CD14-positive monocyte (primary cell): ENCODE results near the gene SEC24B. TPM values are rescaled to one million over a fixed set of nuclear protein-coding genes. Genes with fewer than 3 reads are reported as not detected.
"Not testable (repeated sequence)": the region's sequence is repeated elsewhere in the genome, so short reads cannot be mapped to it uniquely, and the experiment has no call there.

Source experiments
- DNase-seq, 3 donors: peaks; one replicate each; pipeline ENCODE4 v3.0.0-alpha.2; 2011 to 2022
- H2AFZ ChIP-seq: 2 replicates; pipeline ENCODE4 v1.6.0; 2012; ENCODE audit warnings: mild to moderate bottlenecking, low read depth, low read length, inconsistent platforms; ENCODE audit not compliant: insufficient read depth, poor library complexity, severe bottlenecking
- H3K27ac ChIP-seq, 2 donors: 1 replicate in 1 of 2; 2 replicates in 1 of 2; pipeline ENCODE4 v1.5.1; 2012 to 2013; ENCODE audit warnings: low read length in 2 of 2, control low read depth in 1 of 2, inconsistent platforms in 1 of 2, low read depth in 1 of 2, mild to moderate bottlenecking in 1 of 2
- H3K27me3 ChIP-seq, 2 donors: one replicate each; pipeline versions ENCODE4 v1.6.0 to v1.6.1; 2011 to 2013; ENCODE audit warnings: low read length in 2 of 2; ENCODE audit not compliant: control insufficient read depth in 2 of 2, insufficient read depth in 2 of 2
- H3K36me3 ChIP-seq, 2 donors: replicated peaks in 1 of 2; 1 replicate in 1 of 2; 2 replicates in 1 of 2; pipeline versions ENCODE4 v1.5.1 to v1.6.1; 2012 to 2013; ENCODE audit warnings: low read length in 2 of 2, control low read depth in 1 of 2, inconsistent platforms in 1 of 2, mild to moderate bottlenecking in 1 of 2; ENCODE audit not compliant: insufficient read depth in 2 of 2, control insufficient read depth in 1 of 2
- H3K4me1 ChIP-seq, 2 donors: 1 replicate in 1 of 2; 2 replicates in 1 of 2; pipeline versions ENCODE4 v1.5.1 to v1.6.1; 2012 to 2013; ENCODE audit warnings: low read length in 2 of 2, control low read depth in 1 of 2, inconsistent platforms in 1 of 2, mild to moderate bottlenecking in 1 of 2, moderate library complexity in 1 of 2; ENCODE audit not compliant: insufficient read depth in 2 of 2, control insufficient read depth in 1 of 2
- H3K4me2 ChIP-seq: replicated peaks from 2 replicates; pipeline ENCODE3; 2012; ENCODE audit warnings: low read length, moderate library complexity, mild to moderate bottlenecking; ENCODE audit not compliant: poor library complexity, severe bottlenecking; ENCODE audit errors: extremely low read depth
- H3K4me3 ChIP-seq, 3 experiments: fragments of 200-600 bp in 1 of 3; sonication (generic) in 1 of 3; replicated peaks in 1 of 3; 1 replicate in 2 of 3; 2 replicates in 1 of 3; pipeline ENCODE4 v1.5.1; 2011 to 2013; ENCODE audit warnings: low read length in 3 of 3, mild to moderate bottlenecking in 3 of 3, control low read depth in 2 of 3, low read depth in 2 of 3, inconsistent platforms in 1 of 3, moderate library complexity in 1 of 3
- H3K79me2 ChIP-seq: 2 replicates; pipeline ENCODE4 v1.6.0; 2012; ENCODE audit warnings: mild to moderate bottlenecking, control low read depth, inconsistent platforms, low read length, moderate library complexity; ENCODE audit not compliant: insufficient read depth
- H3K9ac ChIP-seq: 2 replicates; pipeline ENCODE4 v1.6.0; 2017; ENCODE audit warnings: low read length, mild to moderate bottlenecking; ENCODE audit not compliant: insufficient read depth, poor library complexity, severe bottlenecking
- H3K9me3 ChIP-seq, 2 donors: replicated peaks in 1 of 2; 1 replicate in 1 of 2; 2 replicates in 1 of 2; pipeline versions ENCODE4 v1.5.1 to v1.6.1; 2012 to 2013; ENCODE audit warnings: low read length in 2 of 2, control low read depth in 1 of 2; ENCODE audit not compliant: control insufficient read depth in 1 of 2, insufficient read depth in 1 of 2
- H4K20me1 ChIP-seq: 2 replicates; pipeline ENCODE4 v1.6.0; 2012; ENCODE audit warnings: mild to moderate bottlenecking, low read length, control low read depth, moderate library complexity; ENCODE audit not compliant: insufficient read depth
- H3K27ac Mint-ChIP-seq, 7 donors: one replicate each; pipeline ENCODE4 v1.8.0; 2020; ENCODE audit warnings: mild to moderate bottlenecking in 7 of 7, mixed read lengths in 7 of 7, moderate library complexity in 6 of 7, inconsistent platforms in 2 of 7
- H3K27me3 Mint-ChIP-seq, 3 donors: one replicate each; pipeline ENCODE4 v1.8.0; 2021 to 2022; ENCODE audit warnings: low read depth in 3 of 3, mild to moderate bottlenecking in 3 of 3, mixed read lengths in 3 of 3, moderate library complexity in 3 of 3, inconsistent platforms in 1 of 3
- H3K36me3 Mint-ChIP-seq, 2 donors: one replicate each; pipeline ENCODE4 v1.8.0; 2020; ENCODE audit warnings: mixed read lengths in 2 of 2, inconsistent platforms in 1 of 2, mild to moderate bottlenecking in 1 of 2
- H3K4me1 Mint-ChIP-seq: one replicate; pipeline ENCODE4 v1.8.0; 2020; ENCODE audit warnings: mild to moderate bottlenecking, mixed read lengths
- H3K4me3 Mint-ChIP-seq, 2 donors: one replicate each; pipeline ENCODE4 v1.8.0; 2020; ENCODE audit warnings: mild to moderate bottlenecking in 2 of 2, mixed read lengths in 2 of 2, moderate library complexity in 1 of 2
- H3K9me3 Mint-ChIP-seq, 7 donors: one replicate each; pipeline ENCODE4 v1.8.0; 2020 to 2022; ENCODE audit warnings: mixed read lengths in 7 of 7, mild to moderate bottlenecking in 6 of 7, moderate library complexity in 6 of 7, inconsistent platforms in 2 of 7
- CTCF ChIP-seq: fragments of 200-600 bp; IDR thresholded peaks from one replicate; pipeline ENCODE4 v1.8.0; 2022; ENCODE audit warnings: antibody characterized with exemption, mild to moderate bottlenecking
- WGBS: methylation state at CpG from one replicate; pipeline ENCODE4 v1.1.5; 2013; ENCODE audit warnings: missing lambda C conversion rate; ENCODE audit not compliant: insufficient coverage; 5-methylcytosine and 5-hydroxymethylcytosine counted together
- intact Hi-C, 2 donors: fragments of 100-400 bp; cut with micrococcal nuclease; formaldehyde crosslinking; loops; one replicate each; pipeline versions ENCODE4 v1.15.0 to v1.15.1; 2023
- polyA plus RNA-seq, 3 donors: library from polyadenylated mRNA; depleted of rRNA in 1 of 3; unstranded in 2 of 3; stranded (reverse) in 1 of 3; fragments of 300-500 nt in 2 of 3; fragments of >200 nt in 1 of 3; fragmentation: Illumina TruSeq in 2 of 3; gene quantifications; 1 replicate in 2 of 3; 2 replicates in 1 of 3; pipeline ENCODE4 v1.2.3, GENCODE V29; 2012 to 2021

SEC24B gene
- polyA plus RNA-seq, 3 donors, result 8.0 to 27.4 (median 11.8) TPM

DNA sequence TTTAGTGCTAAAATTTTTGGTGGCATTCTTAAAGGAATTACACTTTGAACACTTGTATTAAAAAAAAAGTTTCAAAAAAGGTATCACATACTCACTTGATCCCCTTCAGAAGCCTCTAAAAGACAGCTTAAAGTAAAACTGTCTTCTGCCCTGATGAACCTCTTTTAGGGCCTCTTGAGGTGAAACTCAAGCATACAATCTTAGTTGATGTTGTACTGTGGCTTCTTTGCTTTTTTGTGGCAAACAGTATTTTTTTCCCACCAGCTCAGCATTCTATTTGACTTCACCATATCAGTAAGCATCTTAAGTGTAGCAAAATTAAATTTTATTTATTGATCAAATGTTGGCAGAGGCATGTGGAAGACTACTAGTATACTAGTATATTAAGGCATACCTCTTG is 13.7 kb downstream of the SEC24B start:
- no peaks in the 10 kb centered on the region for H3K27me3 ChIP-seq
- H3K4me2 ChIP-seq, result no peak overlapping the region
- intact Hi-C loops, result no loop called here
- H3K4me1 ChIP-seq, result peaks cover 25 to 33% of the 10 kb centered on the region in 2 donors
- peaks cover 35% of the 10 kb centered on the region for H3K4me1 Mint-ChIP-seq
- no peak overlapping the region for H3K27ac Mint-ChIP-seq
- H3K9me3 Mint-ChIP-seq, result peaks cover 0 to 6% (median 2%) of the 10 kb centered on the region in 7 donors
- peaks cover 0 to 3% (median 1%) of the 10 kb centered on the region in 3 donors for H3K27me3 Mint-ChIP-seq
- peaks cover 100% of the 10 kb centered on the region for H3K79me2 ChIP-seq
- no peak for DNase-seq
- no peak overlapping the region for H2AFZ ChIP-seq
- H3K4me3 Mint-ChIP-seq, result no peak overlapping the region
- H3K9ac ChIP-seq, result no peak overlapping the region
- no peak overlapping the region for H3K27ac ChIP-seq
- TF ChIP-seq CTCF, result no peak
- no peaks in the 10 kb centered on the region for H3K9me3 ChIP-seq
- no peak overlapping the region for H3K4me3 ChIP-seq
- H3K36me3 ChIP-seq, result peaks cover 23 to 44% of the 10 kb centered on the region in 2 donors
- H3K36me3 Mint-ChIP-seq, result peaks cover 30 to 38% of the 10 kb centered on the region in 2 donors
- H4K20me1 ChIP-seq, result peaks cover 99% of the 10 kb centered on the region

DNA sequence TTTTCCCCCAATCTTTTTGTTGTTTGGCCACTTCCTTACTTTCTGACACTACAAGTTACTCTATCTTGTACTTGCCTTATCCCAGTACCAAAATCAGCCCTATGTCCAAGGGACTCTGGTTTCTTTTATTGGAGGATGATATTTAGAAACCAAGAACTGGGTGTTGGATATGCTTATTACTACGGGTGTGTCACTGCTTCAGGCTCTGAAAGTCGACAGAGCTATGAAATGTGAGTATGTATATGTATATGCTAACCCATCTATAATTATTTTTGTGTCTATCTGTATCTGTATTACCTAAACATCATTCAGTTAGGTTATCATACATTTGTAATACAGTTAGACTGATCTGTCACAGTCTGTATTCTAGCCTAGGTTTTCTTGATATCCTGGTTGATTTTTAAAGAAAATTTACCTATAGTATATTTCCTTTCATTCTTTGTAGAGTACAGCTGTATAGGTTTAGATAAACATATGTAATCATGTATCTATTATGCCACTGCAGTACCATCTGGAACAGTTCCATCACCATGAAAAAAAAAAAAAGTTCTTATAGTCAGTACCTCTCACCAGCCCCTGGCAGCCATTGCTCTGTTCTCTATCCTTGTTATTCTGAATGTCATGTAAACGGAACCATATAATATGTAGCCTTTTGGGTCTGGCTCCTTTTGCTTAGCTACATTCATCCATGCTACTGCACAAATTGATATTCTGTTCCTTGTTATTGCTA is 18.1 kb downstream of the SEC24B start:
- no peak overlapping the region for H3K4me2 ChIP-seq
- H3K27ac Mint-ChIP-seq, result peak overlapping the region in 1 of 7 donors; percentile 6
- no peak for TF ChIP-seq CTCF
- H3K27me3 ChIP-seq, result no peaks in the 10 kb centered on the region
- no CpG with 5 or more reads among the region's 3 CpGs for WGBS
- H3K9me3 ChIP-seq, result no peaks in the 10 kb centered on the region
- H3K4me3 ChIP-seq, result no peak overlapping the region
- peaks cover 17 to 47% of the 10 kb centered on the region in 2 donors for H3K36me3 ChIP-seq
- peaks cover 97% of the 10 kb centered on the region for H3K79me2 ChIP-seq
- no peak overlapping the region for H3K9ac ChIP-seq
- intact Hi-C loops, result no loop called here
- peaks cover 8 to 14% of the 10 kb centered on the region in 2 donors for H3K4me1 ChIP-seq
- DNase-seq, result no peak
- H3K4me3 Mint-ChIP-seq, result no peak overlapping the region
- H4K20me1 ChIP-seq, result peaks cover 100% of the 10 kb centered on the region
- peaks cover 0 to 3% (median 2%) of the 10 kb centered on the region in 7 donors for H3K9me3 Mint-ChIP-seq
- H3K27me3 Mint-ChIP-seq, result peaks cover 0 to 3% (median 1%) of the 10 kb centered on the region in 3 donors
- H3K4me1 Mint-ChIP-seq, result peaks cover 11% of the 10 kb centered on the region
- no peak overlapping the region for H2AFZ ChIP-seq
- no peak overlapping the region for H3K27ac ChIP-seq
- peaks cover 34 to 50% of the 10 kb centered on the region in 2 donors for H3K36me3 Mint-ChIP-seq

DNA sequence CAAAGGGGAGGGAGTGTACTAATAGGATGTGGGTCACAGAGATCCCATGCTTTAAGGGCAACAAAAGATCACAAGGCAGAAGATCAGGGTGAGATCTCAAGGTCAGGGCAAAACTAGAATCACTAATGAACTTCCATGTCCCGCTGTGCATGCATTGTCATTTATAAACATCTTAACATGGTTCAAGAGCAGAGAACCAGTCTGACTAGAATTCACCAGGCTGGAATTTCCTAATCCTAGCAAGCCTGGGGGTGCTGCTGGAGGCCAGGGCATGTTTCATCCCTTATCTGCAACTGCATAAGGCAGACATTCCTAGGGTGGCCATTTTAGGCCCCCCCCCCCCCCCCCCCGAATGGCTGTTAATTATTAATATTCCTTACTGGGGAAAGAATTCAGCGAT is 19.5 kb downstream of the SEC24B start:
- Mint-ChIP-seq H3K36me3 (peaks cover 34 to 47% of the 10 kb centered on the region in 2 donors), H3K27ac (peak overlapping the region in 1 of 7 donors; percentile 46)
- DNase-seq, H3K4me1 ChIP-seq, H3K27me3 Mint-ChIP-seq, H3K27me3 ChIP-seq, intact Hi-C loops, H3K4me3 Mint-ChIP-seq, H2AFZ ChIP-seq, H3K9me3 Mint-ChIP-seq, H3K4me2 ChIP-seq, H3K9ac ChIP-seq, H3K27ac ChIP-seq, H3K9me3 ChIP-seq, H3K4me1 Mint-ChIP-seq, H3K4me3 ChIP-seq: not testable (repeated sequence)
- Histone ChIP-seq H4K20me1 (peaks cover 100% of the 10 kb centered on the region), H3K36me3 (peaks cover 17 to 44% of the 10 kb centered on the region in 2 donors), H3K79me2 (peaks cover 97% of the 10 kb centered on the region)
- 100% methylated on average over 1 of the region's 3 CpGs for WGBS
